A549 (cell line): ENCODE data around the gene MICU2. TPM values are rescaled to one million over a fixed set of nuclear protein-coding genes. Genes with fewer than 3 reads are reported as not detected.

Source experiments
- ATAC-seq, 2 experiments: fragments of 200-7000 bp in 1 of 2; fragments of >200 bp in 1 of 2; cut with Nextera tagmentation in 1 of 2; cut with Tn5 transposase in 1 of 2; 3 replicates each; pipeline versions ENCODE4 v1.8.0 to v1.9.1; 2018 to 2020; ENCODE audit warnings: mild to moderate bottlenecking in 1 of 2, moderate library complexity in 1 of 2
- CTCF ChIA-PET: fragments of 300-600 bp; sonication (Branson Sonifier 250); formaldehyde crosslinking; extraction: SDS; loops from one replicate; lab custom pipeline; 2021; ENCODE audit warnings: antibody characterized with exemption, inconsistent platforms; lab: Yijun Ruan, JAX
- POLR2A ChIA-PET: fragments of 350-600 bp; formaldehyde crosslinking; extraction: SDS; loops from one replicate; lab custom pipeline; 2021; ENCODE audit warnings: antibody characterized with exemption, inconsistent platforms; lab: Yijun Ruan, JAX
- DNase-seq, 2 experiments: peaks; one replicate each; pipeline versions ENCODE4 v3.0.0 to v3.0.0-alpha.2; 2011 to 2016; ENCODE audit warnings: low read depth in 1 of 2, low spot score in 1 of 2
- FAIRE-seq: peaks from 2 replicates; lab custom pipeline; 2011; peaks lifted over from hg19 to GRCh38; lab: Jason Lieb, UNC
- H3K27ac ChIP-seq, 2 experiments: fragments of >200 bp; sonication (Bioruptor Twin); formaldehyde crosslinking; 3 replicates each; pipeline ENCODE4 v1.5.1; 2016 to 2017
- H3K4me1 ChIP-seq: fragments of >200 bp; sonication (Bioruptor Twin); formaldehyde crosslinking; 3 replicates; pipeline ENCODE4 v1.6.1; 2016
- H3K4me2 ChIP-seq: fragments of >200 bp; sonication (Bioruptor Twin); formaldehyde crosslinking; 3 replicates; pipeline ENCODE4 v1.6.1; 2016
- H3K4me3 ChIP-seq: fragments of >200 bp; sonication (Bioruptor Twin); formaldehyde crosslinking; 3 replicates; pipeline ENCODE4 v1.5.1; 2016
- H3K9me3 ChIP-seq: fragments of >200 bp; sonication (Bioruptor Twin); formaldehyde crosslinking; 3 replicates; pipeline ENCODE4 v1.6.1; 2016
- CBX2 ChIP-seq: fragments of 200-600 bp; sonication (generic); IDR thresholded peaks from 2 replicates; pipeline ENCODE4 v1.6.1; 2016; ENCODE audit warnings: low read depth, mild to moderate bottlenecking, borderline replicate concordance
- CHD2 ChIP-seq: fragments of 150-350 bp; IDR thresholded peaks from 2 replicates; pipeline ENCODE4 v1.6.1; 2014; ENCODE audit warnings: low read length; ENCODE audit not compliant: partially characterized antibody
- EP300 ChIP-seq, 2 experiments: fragments of >200 bp; sonication (Bioruptor Twin); formaldehyde crosslinking; IDR thresholded peaks; 2 replicates in 1 of 2; 3 replicates in 1 of 2; pipeline ENCODE4 v1.6.1; 2016 to 2017
- FOSL2 ChIP-seq, 2 experiments: fragments of 450-650 bp in 1 of 2; fragments of >200 bp in 1 of 2; sonication (Bioruptor Twin) in 1 of 2; formaldehyde crosslinking; IDR thresholded peaks; 2 replicates each; pipeline versions ENCODE4 v1.5.0 to v1.6.1; 2016 to 2020; ENCODE audit warnings: mild to moderate bottlenecking in 1 of 2, moderate library complexity in 1 of 2
- GATA3 ChIP-seq: IDR thresholded peaks from 2 replicates; pipeline ENCODE4 v1.6.1; 2012; ENCODE audit warnings: borderline replicate concordance
- HEYL ChIP-seq: fragments of 250-450 bp; sonication (Bioruptor Pico); IDR thresholded peaks from 2 replicates; pipeline ENCODE4 v1.8.0; 2021; ENCODE audit warnings: mild to moderate bottlenecking, moderate library complexity
- HOXA7 ChIP-seq: fragments of 250-450 bp; sonication (Bioruptor Pico); IDR thresholded peaks from 2 replicates; pipeline ENCODE4 v1.5.0; 2020; ENCODE audit warnings: mild to moderate bottlenecking, moderate library complexity
- HOXB5 ChIP-seq: fragments of 250-450 bp; sonication (Bioruptor Pico); IDR thresholded peaks from 2 replicates; pipeline ENCODE4 v1.5.0; 2020; ENCODE audit warnings: mild to moderate bottlenecking, moderate library complexity
- JUN ChIP-seq, 2 experiments: fragments of >200 bp; sonication (Bioruptor Twin); formaldehyde crosslinking; IDR thresholded peaks; 2 replicates in 1 of 2; 3 replicates in 1 of 2; pipeline ENCODE4 v1.6.1; 2016 to 2017
- KDM1A ChIP-seq: fragments of 200-600 bp; sonication (generic); IDR thresholded peaks from 2 replicates; pipeline ENCODE4 v1.6.1; 2016; ENCODE audit warnings: low read depth, mild to moderate bottlenecking
- RARB ChIP-seq: fragments of 250-450 bp; sonication (Bioruptor Pico); IDR thresholded peaks from 2 replicates; pipeline ENCODE4 v1.8.0; 2021; ENCODE audit warnings: mild to moderate bottlenecking, moderate library complexity
- RFX5 ChIP-seq: fragments of 450-650 bp; IDR thresholded peaks from 2 replicates; pipeline ENCODE4 v1.7.1; 2014; ENCODE audit warnings: antibody characterized with exemption, mild to moderate bottlenecking, moderate library complexity
- RNF2 ChIP-seq: fragments of 200-600 bp; sonication (generic); IDR thresholded peaks from 2 replicates; pipeline ENCODE4 v1.6.1; 2016; ENCODE audit warnings: low read depth, mild to moderate bottlenecking, antibody characterized with exemption, moderate library complexity, borderline replicate concordance
- SMC3 ChIP-seq: fragments of >200 bp; sonication (Bioruptor Twin); formaldehyde crosslinking; IDR thresholded peaks from 3 replicates; pipeline ENCODE4 v1.6.1; 2018; ENCODE audit warnings: inconsistent platforms
- SREBF2 ChIP-seq: fragments of 450-650 bp; IDR thresholded peaks from 2 replicates; pipeline ENCODE4 v1.6.1; 2014; ENCODE audit warnings: mild to moderate bottlenecking, moderate library complexity
- ZC3H11A ChIP-seq: fragments of 450-650 bp; IDR thresholded peaks from 2 replicates; pipeline ENCODE4 v1.6.1; 2014; ENCODE audit warnings: antibody characterized with exemption, mild to moderate bottlenecking
- ZFP36 ChIP-seq: fragments of 450-650 bp; IDR thresholded peaks from 2 replicates; pipeline ENCODE4 v1.6.1; 2014; ENCODE audit warnings: borderline replicate concordance; ENCODE audit not compliant: partially characterized antibody
- ZSCAN20 ChIP-seq: fragments of 250-450 bp; sonication (Bioruptor Pico); IDR thresholded peaks from 2 replicates; pipeline ENCODE4 v1.8.0; 2022; ENCODE audit warnings: mild to moderate bottlenecking, moderate library complexity
- WGBS: methylation state at CpG from one replicate; pipeline ENCODE4 v1.1.6; 2017; ENCODE audit errors: missing lambda C conversion rate; 5-methylcytosine and 5-hydroxymethylcytosine counted together
- polyA plus RNA-seq, 4 experiments: library from polyadenylated mRNA; depleted of rRNA in 3 of 4; stranded (reverse); fragments of >200 nt; fragmentation: RNase III in 1 of 4; extraction: RNeasy Plus Mini Kit Qiagen cat#74134 plus additional on column Dnase treatment in 1 of 4; gene quantifications; 2 replicates in 3 of 4; 3 replicates in 1 of 4; pipeline ENCODE4 v1.2.3, GENCODE V29; 2011 to 2017
- TF ChIP-seq, protein P1 (sequence below): fragments of 450-650 bp; IDR thresholded peaks from 2 replicates; pipeline ENCODE4 v1.6.1; 2014; ENCODE audit warnings: antibody characterized with exemption
- TF ChIP-seq, protein P2 (sequence below): fragments of 150-350 bp; IDR thresholded peaks from 2 replicates; pipeline ENCODE4 v1.6.1; 2014; ENCODE audit warnings: low read depth, mild to moderate bottlenecking, low read length
- TF ChIP-seq, protein P3 (sequence below): fragments of >200 bp; sonication (Bioruptor Twin); formaldehyde crosslinking; IDR thresholded peaks from 3 replicates; pipeline ENCODE4 v1.5.1; 2016

The MICU2 gene
- polyA plus RNA-seq, 2 of the 4 experiments (the other 2 are of a cell fraction): 24.7 to 42.6 TPM

DNA sequence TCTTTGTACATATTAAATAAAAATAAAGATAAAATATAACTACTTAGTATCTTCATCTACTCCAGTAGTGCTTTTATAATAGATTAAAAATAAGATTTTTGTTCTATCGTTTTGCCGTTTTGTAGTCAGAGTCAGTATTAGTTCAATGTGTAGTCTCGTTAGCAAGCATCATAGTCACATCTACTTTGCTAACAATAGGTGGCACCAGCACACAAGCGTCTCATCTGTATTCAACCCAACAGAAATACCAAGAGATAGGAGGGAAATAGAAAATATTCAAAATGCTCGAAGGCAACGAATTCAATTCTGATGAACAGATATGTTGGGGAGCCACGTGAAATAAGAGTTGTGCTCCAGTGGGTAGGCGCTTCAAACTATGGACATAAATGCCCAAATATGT, 21.4 kb upstream of the MICU2 start (continued):
- TF ChIP-seq, protein P1, sequence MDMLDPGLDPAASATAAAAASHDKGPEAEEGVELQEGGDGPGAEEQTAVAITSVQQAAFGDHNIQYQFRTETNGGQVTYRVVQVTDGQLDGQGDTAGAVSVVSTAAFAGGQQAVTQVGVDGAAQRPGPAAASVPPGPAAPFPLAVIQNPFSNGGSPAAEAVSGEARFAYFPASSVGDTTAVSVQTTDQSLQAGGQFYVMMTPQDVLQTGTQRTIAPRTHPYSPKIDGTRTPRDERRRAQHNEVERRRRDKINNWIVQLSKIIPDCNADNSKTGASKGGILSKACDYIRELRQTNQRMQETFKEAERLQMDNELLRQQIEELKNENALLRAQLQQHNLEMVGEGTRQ: no peak
- no peak for TF ChIP-seq HEYL
- TF ChIP-seq GATA3: no peak
- TF ChIP-seq RNF2: no peak
- TF ChIP-seq HOXB5 (CRISPR knock-in tag): no peak
- no peak for TF ChIP-seq KDM1A
- no peak for TF ChIP-seq EP300 (IDR thresholded peaks at IDR 0.05)
- TF ChIP-seq, protein P2, sequence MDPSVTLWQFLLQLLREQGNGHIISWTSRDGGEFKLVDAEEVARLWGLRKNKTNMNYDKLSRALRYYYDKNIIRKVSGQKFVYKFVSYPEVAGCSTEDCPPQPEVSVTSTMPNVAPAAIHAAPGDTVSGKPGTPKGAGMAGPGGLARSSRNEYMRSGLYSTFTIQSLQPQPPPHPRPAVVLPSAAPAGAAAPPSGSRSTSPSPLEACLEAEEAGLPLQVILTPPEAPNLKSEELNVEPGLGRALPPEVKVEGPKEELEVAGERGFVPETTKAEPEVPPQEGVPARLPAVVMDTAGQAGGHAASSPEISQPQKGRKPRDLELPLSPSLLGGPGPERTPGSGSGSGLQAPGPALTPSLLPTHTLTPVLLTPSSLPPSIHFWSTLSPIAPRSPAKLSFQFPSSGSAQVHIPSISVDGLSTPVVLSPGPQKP: no peak
- TF ChIP-seq RFX5: no peak
- TF ChIP-seq CBX2: no peak
- no peak for TF ChIP-seq CHD2
- no peak for TF ChIP-seq RARB (CRISPR knock-in tag)
- peak; percentile 50 for TF ChIP-seq SMC3
- TF ChIP-seq, protein P3, sequence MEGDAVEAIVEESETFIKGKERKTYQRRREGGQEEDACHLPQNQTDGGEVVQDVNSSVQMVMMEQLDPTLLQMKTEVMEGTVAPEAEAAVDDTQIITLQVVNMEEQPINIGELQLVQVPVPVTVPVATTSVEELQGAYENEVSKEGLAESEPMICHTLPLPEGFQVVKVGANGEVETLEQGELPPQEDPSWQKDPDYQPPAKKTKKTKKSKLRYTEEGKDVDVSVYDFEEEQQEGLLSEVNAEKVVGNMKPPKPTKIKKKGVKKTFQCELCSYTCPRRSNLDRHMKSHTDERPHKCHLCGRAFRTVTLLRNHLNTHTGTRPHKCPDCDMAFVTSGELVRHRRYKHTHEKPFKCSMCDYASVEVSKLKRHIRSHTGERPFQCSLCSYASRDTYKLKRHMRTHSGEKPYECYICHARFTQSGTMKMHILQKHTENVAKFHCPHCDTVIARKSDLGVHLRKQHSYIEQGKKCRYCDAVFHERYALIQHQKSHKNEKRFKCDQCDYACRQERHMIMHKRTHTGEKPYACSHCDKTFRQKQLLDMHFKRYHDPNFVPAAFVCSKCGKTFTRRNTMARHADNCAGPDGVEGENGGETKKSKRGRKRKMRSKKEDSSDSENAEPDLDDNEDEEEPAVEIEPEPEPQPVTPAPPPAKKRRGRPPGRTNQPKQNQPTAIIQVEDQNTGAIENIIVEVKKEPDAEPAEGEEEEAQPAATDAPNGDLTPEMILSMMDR: peak; percentile 67
- no peak for TF ChIP-seq ZSCAN20
- TF ChIP-seq JUN (IDR thresholded peaks at IDR 0.05): no peak
- no peak for TF ChIP-seq HOXA7 (CRISPR knock-in tag)
- TF ChIP-seq, all 56 proteins: peak for 4

- Histone ChIP-seq H3K27ac (no peak overlapping the region), H3K4me3 (no peak overlapping the region), H3K9me3 (no peaks in the 10 kb centered on the region), H3K4me1 (0 out of 3 replicates have a peak, but pooled peaks cover 5% of the 10 kb centered on the region), H3K4me2 (no peak overlapping the region)
- DNase-seq (no peak), ATAC-seq (no peak), FAIRE-seq (no peak)
- 30% methylated on average over 3 of the region's 3 CpGs for WGBS
- POLR2A ChIA-PET: no interaction called here
- CTCF ChIA-PET: no interaction called here
- TF ChIP-seq JUN (IDR thresholded peaks at IDR 0.05) (no peak), FOSL2 (IDR thresholded peaks at IDR 0.05) (no peak), FOSL2 (CRISPR knock-in tag; IDR thresholded peaks at IDR 0.05) (no peak), SREBF2 (no peak), EP300 (IDR thresholded peaks at IDR 0.05) (no peak), ZFP36 (no peak), ZC3H11A (no peak)
- TF ChIP-seq, protein P2: no peak
Observed at GRCh38 chr13:21620861-21621260, 16.9 kb upstream of the MICU2 start.
